Measurements from ENCODE around the gene ITGB2. TPM values are rescaled to one million over a fixed set of nuclear protein-coding genes. Genes with fewer than 3 reads are reported as not detected.

ITGB2 gene
- total RNA-seq, 2 donors from 2014 or later, result 161 to 166 TPM

GRCh38 chr21:44867464-44867863 lies 53.2 kb downstream of the ITGB2 start:
- H3K27ac ChIP-seq, result peak overlapping the region; percentile 92 to 98
- H3K27me3 ChIP-seq (replicated peaks; ENCODE audit: insufficient read depth), result no peaks in the 10 kb centered on the region
- H3K9me3 ChIP-seq, result no peaks in the 10 kb centered on the region
- peaks cover 47 to 71% of the 10 kb centered on the region in 2 donors for H3K4me1 ChIP-seq (ENCODE audit: control insufficient read depth in 1 of 2, low read depth in 2 of 2)
- H3K36me3 ChIP-seq, result peaks cover 23% of the 10 kb centered on the region
- no peak overlapping the region for H3K4me3 ChIP-seq
- ATAC-seq (ENCODE audit: insufficient number of reproducible peaks, low FRiP score, low read depth) (no peak), DNase-seq (ENCODE audit: low spot score) (no peak)
- TF ChIP-seq CTCF (IDR thresholded peaks at IDR 0.05), result no peak

- ATAC-seq (ENCODE audit: insufficient number of reproducible peaks, low FRiP score, low read depth), result no peak
Measured at GRCh38 chr21:44866780-44867179, 53.9 kb downstream of the ITGB2 start.

GRCh38 chr21:44865561-44866280 lies 55.0 kb downstream of the ITGB2 start:
- no peaks in the 10 kb centered on the region for H3K27me3 ChIP-seq (replicated peaks; ENCODE audit: insufficient read depth)
- no peak for TF ChIP-seq CTCF (IDR thresholded peaks at IDR 0.05)
- peaks cover 33% of the 10 kb centered on the region for H3K36me3 ChIP-seq
- H3K4me1 ChIP-seq (ENCODE audit: control insufficient read depth in 1 of 2, low read depth in 2 of 2), result peaks cover 40 to 61% of the 10 kb centered on the region in 2 donors
- DNase-seq (ENCODE audit: low spot score), result no peak
- no peaks in the 10 kb centered on the region for H3K9me3 ChIP-seq
- H3K4me3 ChIP-seq, result no peak overlapping the region
- H3K27ac ChIP-seq, result peak overlapping the region; percentile 7 to 27
- no peak for ATAC-seq (ENCODE audit: insufficient number of reproducible peaks, low FRiP score, low read depth)

More at GRCh38 chr21:44866780-44867179, 53.9 kb downstream of the ITGB2 start:
- Histone ChIP-seq H3K9me3 (no peaks in the 10 kb centered on the region), H3K27ac (peak overlapping the region; percentile 27 to 98), H3K4me3 (peak overlapping the region; percentile 3), H3K36me3 (peaks cover 24% of the 10 kb centered on the region), H3K4me1 (ENCODE audit: control insufficient read depth in 1 of 2, low read depth in 2 of 2) (peaks cover 47 to 71% of the 10 kb centered on the region in 2 donors), H3K27me3 (replicated peaks; ENCODE audit: insufficient read depth) (no peaks in the 10 kb centered on the region)
- no peak for TF ChIP-seq CTCF (IDR thresholded peaks at IDR 0.05)
- no peak for DNase-seq (ENCODE audit: low spot score)

GRCh38 chr21:44862869-44863685 lies 57.6 kb downstream of the ITGB2 start:
- no peaks in the 10 kb centered on the region for H3K27me3 ChIP-seq (replicated peaks; ENCODE audit: insufficient read depth)
- no peak for DNase-seq (ENCODE audit: low spot score)
- no peaks in the 10 kb centered on the region for H3K9me3 ChIP-seq
- H3K4me3 ChIP-seq, result no peak overlapping the region
- peaks cover 17 to 36% of the 10 kb centered on the region in 2 donors for H3K4me1 ChIP-seq (ENCODE audit: control insufficient read depth in 1 of 2, low read depth in 2 of 2)
- no peak overlapping the region for H3K27ac ChIP-seq
- ATAC-seq (ENCODE audit: insufficient number of reproducible peaks, low FRiP score, low read depth), result no peak
- no peak for TF ChIP-seq CTCF (IDR thresholded peaks at IDR 0.05)
- peaks cover 51% of the 10 kb centered on the region for H3K36me3 ChIP-seq

- Histone ChIP-seq H3K27me3 (replicated peaks; ENCODE audit: insufficient read depth) (no peaks in the 10 kb centered on the region), H3K9me3 (no peaks in the 10 kb centered on the region), H3K27ac (no peak overlapping the region), H3K36me3 (peaks cover 75% of the 10 kb centered on the region), H3K4me3 (no peak overlapping the region), H3K4me1 (ENCODE audit: control insufficient read depth in 1 of 2, low read depth in 2 of 2) (no peaks in the 10 kb centered on the region)
- ATAC-seq (ENCODE audit: insufficient number of reproducible peaks, low FRiP score, low read depth) (no peak), DNase-seq (ENCODE audit: low spot score) (no peak)
- no peak for TF ChIP-seq CTCF (IDR thresholded peaks at IDR 0.05)
Measured at GRCh38 chr21:44858791-44859190, 61.9 kb downstream of the ITGB2 start.
